DOHH2 (cell line): ENCODE measurements around the gene GPR143.

Experiments used
- H3F3A ChIP-seq: fragments of 200-600 bp; sonication (generic), shearing (Covaris generic); 2 replicates; pipeline ENCODE4 v1.6.0; 2016; ENCODE audit warnings: antibody characterized with exemption, mild to moderate bottlenecking; ENCODE audit not compliant: control insufficient read depth, insufficient read depth
- H3K27ac ChIP-seq: fragments of 200-600 bp; sonication (generic); 2 replicates; pipeline ENCODE4 v1.5.1; 2014; ENCODE audit warnings: low read depth, mild to moderate bottlenecking, low read length, moderate library complexity
- H3K27me3 ChIP-seq: fragments of 200-600 bp; sonication (generic); 2 replicates; pipeline ENCODE4 v1.6.1; 2014; ENCODE audit warnings: mild to moderate bottlenecking, low read length, mixed read lengths; ENCODE audit not compliant: control insufficient read depth
- H3K36me3 ChIP-seq: fragments of 200-600 bp; sonication (generic); 2 replicates; pipeline ENCODE4 v1.6.1; 2014; ENCODE audit warnings: mild to moderate bottlenecking, low read length, moderate library complexity, mixed read lengths; ENCODE audit not compliant: control insufficient read depth
- H3K4me1 ChIP-seq: fragments of 200-600 bp; sonication (generic); 2 replicates; pipeline ENCODE4 v1.6.1; 2014; ENCODE audit warnings: mild to moderate bottlenecking, low read length, mixed read lengths; ENCODE audit not compliant: control insufficient read depth
- H3K4me2 ChIP-seq: fragments of 200-600 bp; sonication (generic); 2 replicates; pipeline ENCODE4 v1.6.0; 2014; ENCODE audit warnings: mild to moderate bottlenecking, low read length, moderate library complexity
- H3K4me3 ChIP-seq: fragments of 200-600 bp; sonication (generic); 2 replicates; pipeline ENCODE4 v1.5.1; 2014; ENCODE audit warnings: mild to moderate bottlenecking, low read length, mixed read lengths
- H3K79me2 ChIP-seq: fragments of 200-600 bp; sonication (generic); 2 replicates; pipeline ENCODE4 v1.6.1; 2014; ENCODE audit warnings: mild to moderate bottlenecking, low read length, mixed read lengths; ENCODE audit not compliant: control insufficient read depth
- H3K9me2 ChIP-seq: fragments of 200-600 bp; sonication (generic); replicated peaks from 2 replicates; pipeline ENCODE4 v1.6.1; 2014; ENCODE audit warnings: mild to moderate bottlenecking, low read length, mixed read lengths; ENCODE audit not compliant: control insufficient read depth
- H3K9me3 ChIP-seq: fragments of 200-600 bp; sonication (generic); 2 replicates; pipeline ENCODE4 v1.6.1; 2014; ENCODE audit warnings: antibody characterized with exemption, low read length, mixed read lengths; ENCODE audit not compliant: control insufficient read depth, insufficient read depth
- H4K20me1 ChIP-seq: fragments of 200-600 bp; sonication (generic); 2 replicates; pipeline ENCODE4 v1.6.0; 2014; ENCODE audit warnings: low read depth, mild to moderate bottlenecking, antibody characterized with exemption, low read length, moderate library complexity; ENCODE audit not compliant: control insufficient read depth, insufficient read depth
- CTCF ChIP-seq: fragments of 200-600 bp; sonication (generic); IDR thresholded peaks from one replicate; pipeline ENCODE4 v1.5.1; 2014; ENCODE audit warnings: antibody characterized with exemption, mild to moderate bottlenecking, low read depth, low read length; ENCODE audit not compliant: poor library complexity, severe bottlenecking
- EZH2phosphoT487 ChIP-seq: fragments of 200-600 bp; sonication (generic); IDR thresholded peaks from 2 replicates; pipeline ENCODE4 v1.6.1; 2017; ENCODE audit warnings: borderline replicate concordance, mild to moderate bottlenecking, antibody characterized with exemption, low read length, moderate library complexity, mixed read lengths

GPR143 gene

GRCh38 chrX:9805956-9806355 lies 40.3 kb upstream of the GPR143 start:
- Histone ChIP-seq H3K4me2 (no peak overlapping the region), H3K79me2 (no peaks in the 10 kb centered on the region), H3K27ac (no peak overlapping the region), H3F3A (no peaks in the 10 kb centered on the region), H3K4me1 (no peaks in the 10 kb centered on the region), H3K4me3 (no peak overlapping the region), H3K9me3 (no peaks in the 10 kb centered on the region), H3K27me3 (no peaks in the 10 kb centered on the region), H3K36me3 (no peaks in the 10 kb centered on the region), H4K20me1 (no peaks in the 10 kb centered on the region), H3K9me2 (no peaks in the 10 kb centered on the region)
- TF ChIP-seq CTCF (no peak), EZH2phosphoT487 (no peak)

- H3K27ac ChIP-seq = no peak overlapping the region
- no peak overlapping the region for H3K4me3 ChIP-seq
- no peaks in the 10 kb centered on the region for H3F3A ChIP-seq
- no peaks in the 10 kb centered on the region for H4K20me1 ChIP-seq
- TF ChIP-seq CTCF (no peak), EZH2phosphoT487 (no peak)
- H3K9me3 ChIP-seq = no peaks in the 10 kb centered on the region
- H3K4me1 ChIP-seq = no peaks in the 10 kb centered on the region
- no peaks in the 10 kb centered on the region for H3K27me3 ChIP-seq
- no peak overlapping the region for H3K4me2 ChIP-seq
- no peaks in the 10 kb centered on the region for H3K36me3 ChIP-seq
- H3K9me2 ChIP-seq = no peaks in the 10 kb centered on the region
- no peaks in the 10 kb centered on the region for H3K79me2 ChIP-seq
Measured at GRCh38 chrX:9804444-9804843, 38.8 kb upstream of the GPR143 start.

- H3K27me3 ChIP-seq = no peaks in the 10 kb centered on the region
- H3K4me2 ChIP-seq = no peak overlapping the region
- H3K79me2 ChIP-seq = no peaks in the 10 kb centered on the region
- H4K20me1 ChIP-seq = no peaks in the 10 kb centered on the region
- TF ChIP-seq EZH2phosphoT487 = no peak
- no peak for TF ChIP-seq CTCF
- H3F3A ChIP-seq = no peaks in the 10 kb centered on the region
- no peaks in the 10 kb centered on the region for H3K36me3 ChIP-seq
- no peaks in the 10 kb centered on the region for H3K4me1 ChIP-seq
- no peaks in the 10 kb centered on the region for H3K9me3 ChIP-seq
- no peak overlapping the region for H3K4me3 ChIP-seq
- no peaks in the 10 kb centered on the region for H3K9me2 ChIP-seq
- H3K27ac ChIP-seq = no peak overlapping the region
Measured at GRCh38 chrX:9802737-9803136, 37.1 kb upstream of the GPR143 start.
